Measurements from ENCODE around the gene PLAC8L1. TPM values are rescaled to one million over a fixed set of nuclear protein-coding genes. Genes with fewer than 3 reads are reported as not detected.

Gene PLAC8L1
- total RNA-seq, 1 experiment from 2014 or later = 0.77 TPM

DNA sequence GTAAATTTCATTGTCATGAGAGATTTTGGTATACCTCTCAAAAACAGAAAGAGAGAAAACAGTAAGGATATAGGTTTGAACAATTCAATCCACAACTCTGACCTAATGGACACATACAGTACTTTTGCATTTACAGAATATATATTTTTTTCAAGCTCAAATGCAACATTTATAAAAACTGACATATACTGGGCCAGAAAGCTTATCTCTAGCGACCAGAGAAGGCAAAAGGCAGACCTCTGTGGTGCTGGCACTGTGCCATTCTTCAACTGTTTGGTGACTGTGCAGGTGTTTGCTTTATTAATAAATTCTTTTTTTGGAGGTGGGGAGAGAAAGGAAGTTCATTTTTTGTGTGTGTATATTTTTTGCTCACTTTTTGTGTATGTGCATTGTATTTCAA lies 6.0 kb upstream of the PLAC8L1 start:
- no peaks in the 10 kb centered on the region for H3K27me3 Mint-ChIP-seq (ENCODE audit: low read depth)
- ChIA-PET CTCF (no interaction called here), POLR2A (interaction anchor here (0.7 kb wide), 1 partner anchor 69 kb away, joined by 4 read pairs; no protein-coding TSS in a partner anchor)
- ATAC-seq (no peak), DNase-seq (ENCODE audit: low spot score) (no peak)
- no peak overlapping the region for H3K4me3 Mint-ChIP-seq
- no peak for TF ChIP-seq NR2C2 (CRISPR knock-in tag; IDR thresholded peaks at IDR 0.05)
- TF ChIP-seq SMAD4 (CRISPR knock-in tag; IDR thresholded peaks at IDR 0.05) = no peak
- TF ChIP-seq, protein P1, sequence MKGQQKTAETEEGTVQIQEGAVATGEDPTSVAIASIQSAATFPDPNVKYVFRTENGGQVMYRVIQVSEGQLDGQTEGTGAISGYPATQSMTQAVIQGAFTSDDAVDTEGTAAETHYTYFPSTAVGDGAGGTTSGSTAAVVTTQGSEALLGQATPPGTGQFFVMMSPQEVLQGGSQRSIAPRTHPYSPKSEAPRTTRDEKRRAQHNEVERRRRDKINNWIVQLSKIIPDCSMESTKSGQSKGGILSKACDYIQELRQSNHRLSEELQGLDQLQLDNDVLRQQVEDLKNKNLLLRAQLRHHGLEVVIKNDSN (CRISPR knock-in tag; IDR thresholded peaks at IDR 0.05) = no peak
- TF ChIP-seq, protein P2, sequence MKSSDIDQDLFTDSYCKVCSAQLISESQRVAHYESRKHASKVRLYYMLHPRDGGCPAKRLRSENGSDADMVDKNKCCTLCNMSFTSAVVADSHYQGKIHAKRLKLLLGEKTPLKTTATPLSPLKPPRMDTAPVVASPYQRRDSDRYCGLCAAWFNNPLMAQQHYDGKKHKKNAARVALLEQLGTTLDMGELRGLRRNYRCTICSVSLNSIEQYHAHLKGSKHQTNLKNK (CRISPR knock-in tag; IDR thresholded peaks at IDR 0.05) = no peak
- no peak for TF ChIP-seq MXD4 (CRISPR knock-in tag; IDR thresholded peaks at IDR 0.05; ENCODE audit: borderline replicate concordance)
- TF ChIP-seq, protein P3, sequence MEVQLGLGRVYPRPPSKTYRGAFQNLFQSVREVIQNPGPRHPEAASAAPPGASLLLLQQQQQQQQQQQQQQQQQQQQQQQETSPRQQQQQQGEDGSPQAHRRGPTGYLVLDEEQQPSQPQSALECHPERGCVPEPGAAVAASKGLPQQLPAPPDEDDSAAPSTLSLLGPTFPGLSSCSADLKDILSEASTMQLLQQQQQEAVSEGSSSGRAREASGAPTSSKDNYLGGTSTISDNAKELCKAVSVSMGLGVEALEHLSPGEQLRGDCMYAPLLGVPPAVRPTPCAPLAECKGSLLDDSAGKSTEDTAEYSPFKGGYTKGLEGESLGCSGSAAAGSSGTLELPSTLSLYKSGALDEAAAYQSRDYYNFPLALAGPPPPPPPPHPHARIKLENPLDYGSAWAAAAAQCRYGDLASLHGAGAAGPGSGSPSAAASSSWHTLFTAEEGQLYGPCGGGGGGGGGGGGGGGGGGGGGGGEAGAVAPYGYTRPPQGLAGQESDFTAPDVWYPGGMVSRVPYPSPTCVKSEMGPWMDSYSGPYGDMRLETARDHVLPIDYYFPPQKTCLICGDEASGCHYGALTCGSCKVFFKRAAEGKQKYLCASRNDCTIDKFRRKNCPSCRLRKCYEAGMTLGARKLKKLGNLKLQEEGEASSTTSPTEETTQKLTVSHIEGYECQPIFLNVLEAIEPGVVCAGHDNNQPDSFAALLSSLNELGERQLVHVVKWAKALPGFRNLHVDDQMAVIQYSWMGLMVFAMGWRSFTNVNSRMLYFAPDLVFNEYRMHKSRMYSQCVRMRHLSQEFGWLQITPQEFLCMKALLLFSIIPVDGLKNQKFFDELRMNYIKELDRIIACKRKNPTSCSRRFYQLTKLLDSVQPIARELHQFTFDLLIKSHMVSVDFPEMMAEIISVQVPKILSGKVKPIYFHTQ (CRISPR knock-in tag; IDR thresholded peaks at IDR 0.05) = no peak
- no peak for TF ChIP-seq ZBTB21 (CRISPR knock-in tag; IDR thresholded peaks at IDR 0.05; ENCODE audit: borderline replicate concordance)
- no peak for TF ChIP-seq PRRX2 (CRISPR knock-in tag; IDR thresholded peaks at IDR 0.05)
- TF ChIP-seq TCF7 (CRISPR knock-in tag; IDR thresholded peaks at IDR 0.05; ENCODE audit: low read depth) = no peak
- TF ChIP-seq, protein P4, sequence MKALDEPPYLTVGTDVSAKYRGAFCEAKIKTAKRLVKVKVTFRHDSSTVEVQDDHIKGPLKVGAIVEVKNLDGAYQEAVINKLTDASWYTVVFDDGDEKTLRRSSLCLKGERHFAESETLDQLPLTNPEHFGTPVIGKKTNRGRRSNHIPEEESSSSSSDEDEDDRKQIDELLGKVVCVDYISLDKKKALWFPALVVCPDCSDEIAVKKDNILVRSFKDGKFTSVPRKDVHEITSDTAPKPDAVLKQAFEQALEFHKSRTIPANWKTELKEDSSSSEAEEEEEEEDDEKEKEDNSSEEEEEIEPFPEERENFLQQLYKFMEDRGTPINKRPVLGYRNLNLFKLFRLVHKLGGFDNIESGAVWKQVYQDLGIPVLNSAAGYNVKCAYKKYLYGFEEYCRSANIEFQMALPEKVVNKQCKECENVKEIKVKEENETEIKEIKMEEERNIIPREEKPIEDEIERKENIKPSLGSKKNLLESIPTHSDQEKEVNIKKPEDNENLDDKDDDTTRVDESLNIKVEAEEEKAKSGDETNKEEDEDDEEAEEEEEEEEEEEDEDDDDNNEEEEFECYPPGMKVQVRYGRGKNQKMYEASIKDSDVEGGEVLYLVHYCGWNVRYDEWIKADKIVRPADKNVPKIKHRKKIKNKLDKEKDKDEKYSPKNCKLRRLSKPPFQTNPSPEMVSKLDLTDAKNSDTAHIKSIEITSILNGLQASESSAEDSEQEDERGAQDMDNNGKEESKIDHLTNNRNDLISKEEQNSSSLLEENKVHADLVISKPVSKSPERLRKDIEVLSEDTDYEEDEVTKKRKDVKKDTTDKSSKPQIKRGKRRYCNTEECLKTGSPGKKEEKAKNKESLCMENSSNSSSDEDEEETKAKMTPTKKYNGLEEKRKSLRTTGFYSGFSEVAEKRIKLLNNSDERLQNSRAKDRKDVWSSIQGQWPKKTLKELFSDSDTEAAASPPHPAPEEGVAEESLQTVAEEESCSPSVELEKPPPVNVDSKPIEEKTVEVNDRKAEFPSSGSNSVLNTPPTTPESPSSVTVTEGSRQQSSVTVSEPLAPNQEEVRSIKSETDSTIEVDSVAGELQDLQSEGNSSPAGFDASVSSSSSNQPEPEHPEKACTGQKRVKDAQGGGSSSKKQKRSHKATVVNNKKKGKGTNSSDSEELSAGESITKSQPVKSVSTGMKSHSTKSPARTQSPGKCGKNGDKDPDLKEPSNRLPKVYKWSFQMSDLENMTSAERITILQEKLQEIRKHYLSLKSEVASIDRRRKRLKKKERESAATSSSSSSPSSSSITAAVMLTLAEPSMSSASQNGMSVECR (CRISPR knock-in tag; IDR thresholded peaks at IDR 0.05; ENCODE audit: borderline replicate concordance) = no peak
- no peak for TF ChIP-seq OVOL2 (CRISPR knock-in tag; IDR thresholded peaks at IDR 0.05; ENCODE audit: borderline replicate concordance)
- TF ChIP-seq, protein P5, sequence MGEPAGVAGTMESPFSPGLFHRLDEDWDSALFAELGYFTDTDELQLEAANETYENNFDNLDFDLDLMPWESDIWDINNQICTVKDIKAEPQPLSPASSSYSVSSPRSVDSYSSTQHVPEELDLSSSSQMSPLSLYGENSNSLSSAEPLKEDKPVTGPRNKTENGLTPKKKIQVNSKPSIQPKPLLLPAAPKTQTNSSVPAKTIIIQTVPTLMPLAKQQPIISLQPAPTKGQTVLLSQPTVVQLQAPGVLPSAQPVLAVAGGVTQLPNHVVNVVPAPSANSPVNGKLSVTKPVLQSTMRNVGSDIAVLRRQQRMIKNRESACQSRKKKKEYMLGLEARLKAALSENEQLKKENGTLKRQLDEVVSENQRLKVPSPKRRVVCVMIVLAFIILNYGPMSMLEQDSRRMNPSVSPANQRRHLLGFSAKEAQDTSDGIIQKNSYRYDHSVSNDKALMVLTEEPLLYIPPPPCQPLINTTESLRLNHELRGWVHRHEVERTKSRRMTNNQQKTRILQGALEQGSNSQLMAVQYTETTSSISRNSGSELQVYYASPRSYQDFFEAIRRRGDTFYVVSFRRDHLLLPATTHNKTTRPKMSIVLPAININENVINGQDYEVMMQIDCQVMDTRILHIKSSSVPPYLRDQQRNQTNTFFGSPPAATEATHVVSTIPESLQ (CRISPR knock-in tag; IDR thresholded peaks at IDR 0.05) = no peak
- TF ChIP-seq, protein P6, sequence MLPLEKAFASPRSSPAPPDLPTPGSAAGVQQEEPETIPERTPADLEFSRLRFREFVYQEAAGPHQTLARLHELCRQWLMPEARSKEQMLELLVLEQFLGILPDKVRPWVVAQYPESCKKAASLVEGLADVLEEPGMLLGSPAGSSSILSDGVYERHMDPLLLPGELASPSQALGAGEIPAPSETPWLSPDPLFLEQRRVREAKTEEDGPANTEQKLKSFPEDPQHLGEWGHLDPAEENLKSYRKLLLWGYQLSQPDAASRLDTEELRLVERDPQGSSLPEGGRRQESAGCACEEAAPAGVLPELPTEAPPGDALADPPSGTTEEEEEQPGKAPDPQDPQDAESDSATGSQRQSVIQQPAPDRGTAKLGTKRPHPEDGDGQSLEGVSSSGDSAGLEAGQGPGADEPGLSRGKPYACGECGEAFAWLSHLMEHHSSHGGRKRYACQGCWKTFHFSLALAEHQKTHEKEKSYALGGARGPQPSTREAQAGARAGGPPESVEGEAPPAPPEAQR (CRISPR knock-in tag; IDR thresholded peaks at IDR 0.05) = no peak
- TF ChIP-seq, protein P7, sequence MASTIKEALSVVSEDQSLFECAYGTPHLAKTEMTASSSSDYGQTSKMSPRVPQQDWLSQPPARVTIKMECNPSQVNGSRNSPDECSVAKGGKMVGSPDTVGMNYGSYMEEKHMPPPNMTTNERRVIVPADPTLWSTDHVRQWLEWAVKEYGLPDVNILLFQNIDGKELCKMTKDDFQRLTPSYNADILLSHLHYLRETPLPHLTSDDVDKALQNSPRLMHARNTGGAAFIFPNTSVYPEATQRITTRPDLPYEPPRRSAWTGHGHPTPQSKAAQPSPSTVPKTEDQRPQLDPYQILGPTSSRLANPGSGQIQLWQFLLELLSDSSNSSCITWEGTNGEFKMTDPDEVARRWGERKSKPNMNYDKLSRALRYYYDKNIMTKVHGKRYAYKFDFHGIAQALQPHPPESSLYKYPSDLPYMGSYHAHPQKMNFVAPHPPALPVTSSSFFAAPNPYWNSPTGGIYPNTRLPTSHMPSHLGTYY (CRISPR knock-in tag; IDR thresholded peaks at IDR 0.05) = no peak
- TF ChIP-seq, protein P8, sequence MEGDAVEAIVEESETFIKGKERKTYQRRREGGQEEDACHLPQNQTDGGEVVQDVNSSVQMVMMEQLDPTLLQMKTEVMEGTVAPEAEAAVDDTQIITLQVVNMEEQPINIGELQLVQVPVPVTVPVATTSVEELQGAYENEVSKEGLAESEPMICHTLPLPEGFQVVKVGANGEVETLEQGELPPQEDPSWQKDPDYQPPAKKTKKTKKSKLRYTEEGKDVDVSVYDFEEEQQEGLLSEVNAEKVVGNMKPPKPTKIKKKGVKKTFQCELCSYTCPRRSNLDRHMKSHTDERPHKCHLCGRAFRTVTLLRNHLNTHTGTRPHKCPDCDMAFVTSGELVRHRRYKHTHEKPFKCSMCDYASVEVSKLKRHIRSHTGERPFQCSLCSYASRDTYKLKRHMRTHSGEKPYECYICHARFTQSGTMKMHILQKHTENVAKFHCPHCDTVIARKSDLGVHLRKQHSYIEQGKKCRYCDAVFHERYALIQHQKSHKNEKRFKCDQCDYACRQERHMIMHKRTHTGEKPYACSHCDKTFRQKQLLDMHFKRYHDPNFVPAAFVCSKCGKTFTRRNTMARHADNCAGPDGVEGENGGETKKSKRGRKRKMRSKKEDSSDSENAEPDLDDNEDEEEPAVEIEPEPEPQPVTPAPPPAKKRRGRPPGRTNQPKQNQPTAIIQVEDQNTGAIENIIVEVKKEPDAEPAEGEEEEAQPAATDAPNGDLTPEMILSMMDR (IDR thresholded peaks at IDR 0.05) = no peak
- TF ChIP-seq, protein P9, sequence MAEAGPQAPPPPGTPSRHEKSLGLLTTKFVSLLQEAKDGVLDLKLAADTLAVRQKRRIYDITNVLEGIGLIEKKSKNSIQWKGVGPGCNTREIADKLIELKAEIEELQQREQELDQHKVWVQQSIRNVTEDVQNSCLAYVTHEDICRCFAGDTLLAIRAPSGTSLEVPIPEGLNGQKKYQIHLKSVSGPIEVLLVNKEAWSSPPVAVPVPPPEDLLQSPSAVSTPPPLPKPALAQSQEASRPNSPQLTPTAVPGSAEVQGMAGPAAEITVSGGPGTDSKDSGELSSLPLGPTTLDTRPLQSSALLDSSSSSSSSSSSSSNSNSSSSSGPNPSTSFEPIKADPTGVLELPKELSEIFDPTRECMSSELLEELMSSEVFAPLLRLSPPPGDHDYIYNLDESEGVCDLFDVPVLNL (CRISPR knock-in tag; IDR thresholded peaks at IDR 0.05; ENCODE audit: borderline replicate concordance, low read depth) = no peak
- H3K9me3 Mint-ChIP-seq = no peaks in the 10 kb centered on the region
- no peaks in the 10 kb centered on the region for H3K4me1 Mint-ChIP-seq
- no peak overlapping the region for H3K27ac Mint-ChIP-seq
- peaks cover 22% of the 10 kb centered on the region for H3K36me3 Mint-ChIP-seq
